ENCODE data around the gene FOXL2. TPM values are rescaled to one million over a fixed set of nuclear protein-coding genes. Genes with fewer than 3 reads are reported as not detected.

FOXL2 gene
- total RNA-seq, 1 experiment from 2014 or later, result 12.7 TPM

DNA sequence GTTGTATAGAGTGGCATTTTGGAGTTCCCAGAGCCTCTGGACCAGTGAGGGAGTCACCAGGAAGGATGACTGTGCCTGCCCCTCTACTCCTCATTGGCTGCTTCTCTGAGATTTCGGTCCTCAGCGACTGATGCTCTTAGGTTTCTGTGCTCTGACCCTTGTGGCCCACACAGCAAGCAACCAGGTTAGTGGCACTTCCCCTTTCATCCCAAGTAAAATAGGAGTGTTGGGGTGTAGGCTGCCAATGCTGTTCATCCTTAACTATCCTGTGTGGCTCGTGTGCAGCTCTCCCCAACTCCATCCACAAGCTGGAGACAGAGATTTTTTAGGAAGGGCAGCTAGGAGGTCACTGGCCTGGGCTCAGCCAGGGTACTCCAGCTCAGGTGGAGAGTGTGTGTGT is 37.9 kb upstream of the FOXL2 start:
- Histone ChIP-seq H3K27ac (ENCODE audit: low read length) (no peak overlapping the region), H3K4me3 (ENCODE audit: low read depth in 2 of 2, low read length in 2 of 2) (no peak overlapping the region), H3K9me3 (ENCODE audit: control insufficient read depth, insufficient read depth, low read depth, low read length) (no peaks in the 10 kb centered on the region), H3K27me3 (ENCODE audit: control insufficient read depth, insufficient read depth, low read length) (no peaks in the 10 kb centered on the region), H3K36me3 (ENCODE audit: control insufficient read depth, insufficient read depth, low read length) (no peaks in the 10 kb centered on the region), H3K4me1 (ENCODE audit: control insufficient read depth, insufficient read depth, low read length) (no peaks in the 10 kb centered on the region)
- DNase-seq (ENCODE audit: low read depth, low spot score) (no peak), ATAC-seq (no peak)
- POLR2A ChIA-PET, result no interaction called here
- intact Hi-C loops (cut with micrococcal nuclease; ENCODE audit: unreplicated experiment), result no loop called here
- no TSS peak for BruUV-seq (replicated peaks)
- CTCF ChIA-PET, result no interaction called here
- in situ Hi-C loops (cut with HindIII; ENCODE audit: low pct_unique_long_range_greater_than_20kb, low sequenced_read_pairs), result no loop called here
- TF ChIP-seq SIN3A (IDR thresholded peaks at IDR 0.05; ENCODE audit: borderline replicate concordance, insufficient read depth, low read depth, low read length), result no peak
- TF ChIP-seq, protein P1, sequence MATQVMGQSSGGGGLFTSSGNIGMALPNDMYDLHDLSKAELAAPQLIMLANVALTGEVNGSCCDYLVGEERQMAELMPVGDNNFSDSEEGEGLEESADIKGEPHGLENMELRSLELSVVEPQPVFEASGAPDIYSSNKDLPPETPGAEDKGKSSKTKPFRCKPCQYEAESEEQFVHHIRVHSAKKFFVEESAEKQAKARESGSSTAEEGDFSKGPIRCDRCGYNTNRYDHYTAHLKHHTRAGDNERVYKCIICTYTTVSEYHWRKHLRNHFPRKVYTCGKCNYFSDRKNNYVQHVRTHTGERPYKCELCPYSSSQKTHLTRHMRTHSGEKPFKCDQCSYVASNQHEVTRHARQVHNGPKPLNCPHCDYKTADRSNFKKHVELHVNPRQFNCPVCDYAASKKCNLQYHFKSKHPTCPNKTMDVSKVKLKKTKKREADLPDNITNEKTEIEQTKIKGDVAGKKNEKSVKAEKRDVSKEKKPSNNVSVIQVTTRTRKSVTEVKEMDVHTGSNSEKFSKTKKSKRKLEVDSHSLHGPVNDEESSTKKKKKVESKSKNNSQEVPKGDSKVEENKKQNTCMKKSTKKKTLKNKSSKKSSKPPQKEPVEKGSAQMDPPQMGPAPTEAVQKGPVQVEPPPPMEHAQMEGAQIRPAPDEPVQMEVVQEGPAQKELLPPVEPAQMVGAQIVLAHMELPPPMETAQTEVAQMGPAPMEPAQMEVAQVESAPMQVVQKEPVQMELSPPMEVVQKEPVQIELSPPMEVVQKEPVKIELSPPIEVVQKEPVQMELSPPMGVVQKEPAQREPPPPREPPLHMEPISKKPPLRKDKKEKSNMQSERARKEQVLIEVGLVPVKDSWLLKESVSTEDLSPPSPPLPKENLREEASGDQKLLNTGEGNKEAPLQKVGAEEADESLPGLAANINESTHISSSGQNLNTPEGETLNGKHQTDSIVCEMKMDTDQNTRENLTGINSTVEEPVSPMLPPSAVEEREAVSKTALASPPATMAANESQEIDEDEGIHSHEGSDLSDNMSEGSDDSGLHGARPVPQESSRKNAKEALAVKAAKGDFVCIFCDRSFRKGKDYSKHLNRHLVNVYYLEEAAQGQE (IDR thresholded peaks at IDR 0.05; ENCODE audit: insufficient read depth in 1 of 2, low read depth in 2 of 2, low read length in 1 of 2), result no peak
- TF ChIP-seq TCF7L2 (IDR thresholded peaks at IDR 0.05; ENCODE audit: low read depth, low read length), result no peak
- TF ChIP-seq POLR2AphosphoS5 (IDR thresholded peaks at IDR 0.05; ENCODE audit: low read depth, low read length), result no peak
- TF ChIP-seq, protein P2, sequence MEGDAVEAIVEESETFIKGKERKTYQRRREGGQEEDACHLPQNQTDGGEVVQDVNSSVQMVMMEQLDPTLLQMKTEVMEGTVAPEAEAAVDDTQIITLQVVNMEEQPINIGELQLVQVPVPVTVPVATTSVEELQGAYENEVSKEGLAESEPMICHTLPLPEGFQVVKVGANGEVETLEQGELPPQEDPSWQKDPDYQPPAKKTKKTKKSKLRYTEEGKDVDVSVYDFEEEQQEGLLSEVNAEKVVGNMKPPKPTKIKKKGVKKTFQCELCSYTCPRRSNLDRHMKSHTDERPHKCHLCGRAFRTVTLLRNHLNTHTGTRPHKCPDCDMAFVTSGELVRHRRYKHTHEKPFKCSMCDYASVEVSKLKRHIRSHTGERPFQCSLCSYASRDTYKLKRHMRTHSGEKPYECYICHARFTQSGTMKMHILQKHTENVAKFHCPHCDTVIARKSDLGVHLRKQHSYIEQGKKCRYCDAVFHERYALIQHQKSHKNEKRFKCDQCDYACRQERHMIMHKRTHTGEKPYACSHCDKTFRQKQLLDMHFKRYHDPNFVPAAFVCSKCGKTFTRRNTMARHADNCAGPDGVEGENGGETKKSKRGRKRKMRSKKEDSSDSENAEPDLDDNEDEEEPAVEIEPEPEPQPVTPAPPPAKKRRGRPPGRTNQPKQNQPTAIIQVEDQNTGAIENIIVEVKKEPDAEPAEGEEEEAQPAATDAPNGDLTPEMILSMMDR (IDR thresholded peaks at IDR 0.05), result no peak

DNA sequence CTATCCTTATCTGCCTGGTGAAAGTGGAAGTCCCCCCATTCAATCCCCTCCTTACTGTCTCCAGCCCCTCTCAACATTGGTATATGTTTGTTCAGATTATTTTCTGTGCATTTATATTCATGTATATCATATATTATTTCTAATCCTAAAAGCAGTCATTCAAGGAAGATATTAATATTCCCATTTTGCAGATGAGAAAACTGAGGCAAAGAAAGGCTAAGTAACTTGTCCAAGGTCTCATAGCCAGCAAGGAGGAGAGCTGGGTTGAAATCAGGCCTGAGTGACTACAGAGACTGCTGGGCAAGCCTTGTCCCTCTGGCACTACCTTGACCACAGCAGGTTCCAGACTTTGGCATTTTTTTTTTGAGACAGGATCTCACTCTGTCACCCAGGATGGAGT is 29.1 kb upstream of the FOXL2 start:
- TF ChIP-seq TCF7L2 (IDR thresholded peaks at IDR 0.05; ENCODE audit: low read depth, low read length) (no peak), SIN3A (IDR thresholded peaks at IDR 0.05; ENCODE audit: borderline replicate concordance, insufficient read depth, low read depth, low read length) (no peak), POLR2AphosphoS5 (IDR thresholded peaks at IDR 0.05; ENCODE audit: low read depth, low read length) (no peak)
- TF ChIP-seq, protein P1 (IDR thresholded peaks at IDR 0.05; ENCODE audit: insufficient read depth in 1 of 2, low read depth in 2 of 2, low read length in 1 of 2), result no peak
- TF ChIP-seq, protein P2 (IDR thresholded peaks at IDR 0.05), result no peak
- ATAC-seq (no peak), DNase-seq (ENCODE audit: low read depth, low spot score) (no peak)
- H3K4me1 ChIP-seq (ENCODE audit: control insufficient read depth, insufficient read depth, low read length), result no peaks in the 10 kb centered on the region
- H3K36me3 ChIP-seq (ENCODE audit: control insufficient read depth, insufficient read depth, low read length), result no peaks in the 10 kb centered on the region
- H3K9me3 ChIP-seq (ENCODE audit: control insufficient read depth, insufficient read depth, low read depth, low read length), result no peaks in the 10 kb centered on the region
- intact Hi-C loops (cut with micrococcal nuclease; ENCODE audit: unreplicated experiment) (loop anchor here (5.0 kb wide), 1 partner anchor 34 kb away; no protein-coding TSS in a partner anchor), in situ Hi-C loops (cut with HindIII; ENCODE audit: low pct_unique_long_range_greater_than_20kb, low sequenced_read_pairs) (no loop called here)
- BruUV-seq (replicated peaks), result no TSS peak
- no peaks in the 10 kb centered on the region for H3K27me3 ChIP-seq (ENCODE audit: control insufficient read depth, insufficient read depth, low read length)
- ChIA-PET POLR2A (no interaction called here), CTCF (no interaction called here)
- no peak overlapping the region for H3K4me3 ChIP-seq (ENCODE audit: low read depth in 2 of 2, low read length in 2 of 2)
- H3K27ac ChIP-seq (ENCODE audit: low read length), result no peak overlapping the region

All from Panc1 (cell line).